A549 treated with AZD9567 at 1 μM for 4 hours (cell line): ENCODE measurements around the gene ODF2. TPM values are rescaled to one million over a fixed set of nuclear protein-coding genes. Genes with fewer than 3 reads are reported as not detected.

Experiments used
- total RNA-seq: library from RNA; stranded (reverse); fragments of 200-300 nt; extraction: Qiagen RNA extraction; gene quantifications from 5 replicates; pipeline ENCODE4 v1.2.3, GENCODE V29; 2022; ENCODE audit not compliant: insufficient read depth

Gene ODF2
- total RNA-seq, result 26.3 to 30.4 TPM (median 27.3 TPM) in 5 replicates

GRCh38 chr9:128455849-128456612 lies at the start of gene ODF2:
Gene ODF2 (plus strand): TSS chr9:128456006. CDS start chr9:128456092, 86 bp downstream.

DNA sequence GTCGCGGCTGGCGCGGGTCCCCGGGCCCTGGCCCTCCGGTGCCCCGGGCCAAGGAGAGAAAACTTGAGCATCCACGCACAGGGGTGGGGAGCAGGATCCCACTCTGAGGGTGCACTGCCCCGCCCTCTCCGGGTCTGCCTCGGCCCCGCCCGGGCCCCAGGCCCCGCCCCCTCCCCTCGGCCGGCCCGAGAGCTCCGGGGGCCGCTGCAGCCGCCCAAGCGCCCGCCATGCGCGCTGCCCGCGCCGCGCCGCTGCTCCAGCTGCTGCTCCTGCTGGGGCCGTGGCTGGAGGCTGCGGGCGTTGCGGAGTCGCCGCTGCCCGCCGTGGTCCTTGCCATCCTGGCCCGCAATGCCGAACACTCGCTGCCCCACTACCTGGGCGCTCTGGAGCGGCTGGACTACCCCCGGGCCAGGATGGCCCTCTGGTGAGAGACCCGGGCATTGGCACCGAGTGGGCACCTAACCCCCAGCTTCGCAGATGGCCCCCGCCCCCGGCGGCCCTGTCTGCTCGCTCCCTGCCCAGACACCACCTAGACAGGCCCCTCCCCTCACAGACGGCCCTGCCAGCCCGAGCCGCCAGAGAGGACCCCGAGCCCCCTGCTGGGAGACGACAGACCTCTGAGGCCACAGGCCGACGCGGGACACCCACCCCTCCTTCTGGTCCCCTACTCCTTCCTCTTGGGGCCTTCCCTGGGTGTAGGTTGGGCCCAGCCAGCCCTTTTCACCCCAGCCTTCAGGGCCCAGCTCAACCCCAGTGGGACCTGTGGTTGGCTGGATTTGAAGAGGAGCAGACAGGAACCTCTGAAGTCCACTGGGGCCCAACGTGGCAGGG lies 34.9 kb upstream of the ODF2 start, which contains the start of gene CERCAM:
CERCAM (plus strand) TSS at position 207 of the 831 bp plus-strand sequence; CDS start at position 228, 21 bp downstream.

GRCh38 chr9:128504485-128505413 lies 48.9 kb downstream of the ODF2 start, which contains the start of gene GLE1:
Gene GLE1 (plus strand): TSS chr9:128504719. CDS start chr9:128504806, 87 bp downstream.

Other genes starting within 250 kb of the ODF2 start
- 39.6 to 53.2 TPM (median 47.6 TPM) in 5 replicates for gene GOLGA2, start 180.0 kb upstream of the ODF2 start, total RNA-seq
- 36.3 to 45.7 TPM (median 44.4 TPM) in 5 replicates for gene SWI5, start 179.7 kb upstream of the ODF2 start, total RNA-seq
- 35.5 to 51.7 TPM (median 48.0 TPM) in 5 replicates for gene TRUB2, start 133.6 kb upstream of the ODF2 start, total RNA-seq
- gene COQ4, start 133.2 kb upstream of the ODF2 start, total RNA-seq, result 57.5 to 66.0 TPM (median 60.2 TPM) in 5 replicates
- gene SLC27A4, start 115.5 kb upstream of the ODF2 start, total RNA-seq, result 37.7 to 51.0 TPM (median 46.1 TPM) in 5 replicates
- gene URM1, start 84.6 kb upstream of the ODF2 start, total RNA-seq, result 77.4 to 87.0 TPM (median 80.7 TPM) in 5 replicates
- 36.6 to 40.1 TPM (median 37.5 TPM) in 5 replicates for gene CERCAM, start 35.1 kb upstream of the ODF2 start, total RNA-seq
- gene GLE1, start 48.7 kb downstream of the ODF2 start, total RNA-seq, result 30.0 to 35.5 TPM (median 30.7 TPM) in 5 replicates
- 137 to 174 TPM (median 162 TPM) in 5 replicates for gene SPTAN1, start 96.6 kb downstream of the ODF2 start, total RNA-seq
- gene DYNC2I2, start 200.8 kb downstream of the ODF2 start, total RNA-seq, result 97.1 to 147 TPM (median 136 TPM) in 5 replicates
- 386 to 554 TPM (median 400 TPM) in 5 replicates for gene SET, start 233.2 kb downstream of the ODF2 start, total RNA-seq
- gene PKN3, start 246.5 kb downstream of the ODF2 start, total RNA-seq, result 11.4 to 17.0 TPM (median 15.6 TPM) in 5 replicates